AG08395 (cell line): ENCODE data around the gene RNF157.
"Not testable (repeated sequence)": the region's sequence is repeated elsewhere in the genome, so short reads cannot be mapped to it uniquely, and the experiment has no call there.

Experiments
- DNase-seq: peaks from one replicate; pipeline ENCODE4 v3.0.0; 2012; ENCODE audit warnings: mixed read lengths, low spot score

The RNF157 gene

GRCh38 chr17:76189741-76190140 is 50.6 kb downstream of the RNF157 start:
- no peak for DNase-seq

- no peak for DNase-seq
These were observed 51.0 kb downstream of the RNF157 start for GRCh38 chr17:76189247-76189646.

GRCh38 chr17:76188213-76189016 is 51.9 kb downstream of the RNF157 start:
- no peak for DNase-seq

GRCh38 chr17:76186774-76187173 is 53.5 kb downstream of the RNF157 start:
- DNase-seq: not testable (repeated sequence)

GRCh38 chr17:76184290-76184689 is 56.0 kb downstream of the RNF157 start:
- no peak for DNase-seq

GRCh38 chr17:76182016-76182764 is 58.1 kb downstream of the RNF157 start:
- DNase-seq: peak; percentile 91

GRCh38 chr17:76179496-76180467 is 60.5 kb downstream of the RNF157 start:
- no peak for DNase-seq

- no peak for DNase-seq
These were observed 62.2 kb downstream of the RNF157 start for GRCh38 chr17:76178124-76178523.

GRCh38 chr17:76176701-76177574 is 63.4 kb downstream of the RNF157 start:
- DNase-seq: no peak

GRCh38 chr17:76174037-76174436 is 66.3 kb downstream of the RNF157 start:
- no peak for DNase-seq

GRCh38 chr17:76173474-76173873 is 66.8 kb downstream of the RNF157 start:
- no peak for DNase-seq

GRCh38 chr17:76171706-76172105 is 68.6 kb downstream of the RNF157 start:
- no peak for DNase-seq

- no peak for DNase-seq
These were observed 70.2 kb downstream of the RNF157 start for GRCh38 chr17:76170114-76170513.

- DNase-seq: no peak
These were observed 73.4 kb downstream of the RNF157 start for GRCh38 chr17:76166906-76167305.

- no peak for DNase-seq
These were observed 74.1 kb downstream of the RNF157 start for GRCh38 chr17:76166168-76166567.

- DNase-seq: no peak
These were observed 76.0 kb downstream of the RNF157 start for GRCh38 chr17:76164331-76164730.

GRCh38 chr17:76163919-76164318 is 76.4 kb downstream of the RNF157 start:
- DNase-seq: no peak

- no peak for DNase-seq
These were observed 78.5 kb downstream of the RNF157 start for GRCh38 chr17:76161619-76162266.

- no peak for DNase-seq
These were observed 79.3 kb downstream of the RNF157 start for GRCh38 chr17:76160896-76161528.

GRCh38 chr17:76159157-76159556 is 81.1 kb downstream of the RNF157 start:
- DNase-seq: no peak
